MCF 10A (cell line): Measurements from ENCODE around the gene KLK8. TPM values are rescaled to one million over a fixed set of nuclear protein-coding genes. Genes with fewer than 3 reads are reported as not detected.

ENCODE experiments used
- BruUV-seq: library from RNA; stranded (reverse); fragments of 400-500 nt; replicated peaks from 2 replicates; lab custom pipeline; 2021; lab: Mats Ljungman, UMichigan
- CTCF ChIA-PET: fragments of 300-600 bp; sonication (Branson Sonifier 250); formaldehyde crosslinking; extraction: SDS; loops from one replicate; lab custom pipeline; 2021; ENCODE audit warnings: antibody characterized with exemption, inconsistent platforms; lab: Yijun Ruan, JAX
- POLR2A ChIA-PET: fragments of 300-600, 350-650 bp; sonication (Branson Sonifier 250); formaldehyde crosslinking; extraction: SDS; loops from one replicate; lab custom pipeline; 2020; ENCODE audit warnings: antibody characterized with exemption, inconsistent platforms; lab: Yijun Ruan, JAX
- DNase-seq: peaks from one replicate; pipeline ENCODE4 v3.0.0-alpha.2; 2018; ENCODE audit not compliant: unreplicated experiment
- H3K27ac Mint-ChIP-seq: one replicate; pipeline ENCODE4 v1.8.0; 2022; ENCODE audit warnings: mild to moderate bottlenecking, low read depth, mixed read lengths; ENCODE audit not compliant: unreplicated experiment
- H3K27me3 Mint-ChIP-seq: one replicate; pipeline ENCODE4 v1.8.0; 2022; ENCODE audit warnings: mixed read lengths; ENCODE audit not compliant: insufficient read depth, unreplicated experiment
- H3K36me3 Mint-ChIP-seq: one replicate; pipeline ENCODE4 v1.8.0; 2022; ENCODE audit warnings: mild to moderate bottlenecking, moderate library complexity, mixed read lengths; ENCODE audit not compliant: insufficient read depth, unreplicated experiment
- H3K4me1 Mint-ChIP-seq: one replicate; pipeline ENCODE4 v1.8.0; 2022; ENCODE audit warnings: mixed read lengths; ENCODE audit not compliant: insufficient read depth, unreplicated experiment
- H3K4me3 Mint-ChIP-seq: one replicate; pipeline ENCODE4 v1.8.0; 2022; ENCODE audit warnings: mild to moderate bottlenecking, moderate library complexity, mixed read lengths; ENCODE audit not compliant: unreplicated experiment
- H3K9me3 Mint-ChIP-seq: one replicate; pipeline ENCODE4 v1.8.0; 2022; ENCODE audit warnings: mixed read lengths; ENCODE audit not compliant: unreplicated experiment
- intact Hi-C: fragments of 100-400 bp; cut with micrococcal nuclease; formaldehyde crosslinking; loops from 2 replicates; pipeline ENCODE4 v1.14.1; 2022
- total RNA-seq: library from RNA; stranded (reverse); gene quantifications from 2 replicates; pipeline ENCODE4 v1.2.3, GENCODE V29; 2022
- TF ChIP-seq, protein P1 (sequence below): fragments of 200-600 bp; IDR thresholded peaks from one replicate; pipeline ENCODE4 v1.8.0; 2022; ENCODE audit warnings: antibody characterized with exemption, mild to moderate bottlenecking; ENCODE audit not compliant: unreplicated experiment

The KLK8 gene
- total RNA-seq, 1 experiment from 2014 or later = not detected

DNA sequence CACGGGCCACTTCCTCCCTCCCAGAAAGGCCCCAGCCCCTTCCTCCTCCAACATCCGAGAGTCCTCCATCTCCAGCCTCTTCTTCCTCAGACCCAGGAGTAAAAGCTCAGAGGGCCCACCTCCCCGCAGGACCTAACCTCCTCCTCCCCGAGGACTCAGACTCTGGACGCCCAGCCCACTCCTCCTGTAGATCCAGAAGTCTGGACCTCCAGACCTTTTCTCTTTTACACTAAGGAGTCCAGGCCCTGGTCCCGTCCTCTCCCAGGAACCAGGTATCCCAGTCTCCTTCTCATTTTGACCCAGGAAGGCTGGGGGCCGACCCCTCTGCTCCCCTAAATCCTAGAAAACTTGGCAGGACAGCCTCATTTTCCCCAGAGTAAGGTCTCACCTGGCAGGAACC lies 1.9 kb upstream of the KLK8 start:
- ChIA-PET POLR2A (no interaction called here), CTCF (no interaction called here)
- Mint-ChIP-seq H3K27me3 (peaks cover 4% of the 10 kb centered on the region), H3K36me3 (peaks cover 6% of the 10 kb centered on the region), H3K4me3 (no peak overlapping the region), H3K4me1 (no peaks in the 10 kb centered on the region), H3K9me3 (peaks cover 1% of the 10 kb centered on the region), H3K27ac (no peak overlapping the region)
- no peak for DNase-seq
- BruUV-seq = no TSS peak
- TF ChIP-seq, protein P1, sequence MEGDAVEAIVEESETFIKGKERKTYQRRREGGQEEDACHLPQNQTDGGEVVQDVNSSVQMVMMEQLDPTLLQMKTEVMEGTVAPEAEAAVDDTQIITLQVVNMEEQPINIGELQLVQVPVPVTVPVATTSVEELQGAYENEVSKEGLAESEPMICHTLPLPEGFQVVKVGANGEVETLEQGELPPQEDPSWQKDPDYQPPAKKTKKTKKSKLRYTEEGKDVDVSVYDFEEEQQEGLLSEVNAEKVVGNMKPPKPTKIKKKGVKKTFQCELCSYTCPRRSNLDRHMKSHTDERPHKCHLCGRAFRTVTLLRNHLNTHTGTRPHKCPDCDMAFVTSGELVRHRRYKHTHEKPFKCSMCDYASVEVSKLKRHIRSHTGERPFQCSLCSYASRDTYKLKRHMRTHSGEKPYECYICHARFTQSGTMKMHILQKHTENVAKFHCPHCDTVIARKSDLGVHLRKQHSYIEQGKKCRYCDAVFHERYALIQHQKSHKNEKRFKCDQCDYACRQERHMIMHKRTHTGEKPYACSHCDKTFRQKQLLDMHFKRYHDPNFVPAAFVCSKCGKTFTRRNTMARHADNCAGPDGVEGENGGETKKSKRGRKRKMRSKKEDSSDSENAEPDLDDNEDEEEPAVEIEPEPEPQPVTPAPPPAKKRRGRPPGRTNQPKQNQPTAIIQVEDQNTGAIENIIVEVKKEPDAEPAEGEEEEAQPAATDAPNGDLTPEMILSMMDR = no peak
- intact Hi-C loops = no loop called here

DNA sequence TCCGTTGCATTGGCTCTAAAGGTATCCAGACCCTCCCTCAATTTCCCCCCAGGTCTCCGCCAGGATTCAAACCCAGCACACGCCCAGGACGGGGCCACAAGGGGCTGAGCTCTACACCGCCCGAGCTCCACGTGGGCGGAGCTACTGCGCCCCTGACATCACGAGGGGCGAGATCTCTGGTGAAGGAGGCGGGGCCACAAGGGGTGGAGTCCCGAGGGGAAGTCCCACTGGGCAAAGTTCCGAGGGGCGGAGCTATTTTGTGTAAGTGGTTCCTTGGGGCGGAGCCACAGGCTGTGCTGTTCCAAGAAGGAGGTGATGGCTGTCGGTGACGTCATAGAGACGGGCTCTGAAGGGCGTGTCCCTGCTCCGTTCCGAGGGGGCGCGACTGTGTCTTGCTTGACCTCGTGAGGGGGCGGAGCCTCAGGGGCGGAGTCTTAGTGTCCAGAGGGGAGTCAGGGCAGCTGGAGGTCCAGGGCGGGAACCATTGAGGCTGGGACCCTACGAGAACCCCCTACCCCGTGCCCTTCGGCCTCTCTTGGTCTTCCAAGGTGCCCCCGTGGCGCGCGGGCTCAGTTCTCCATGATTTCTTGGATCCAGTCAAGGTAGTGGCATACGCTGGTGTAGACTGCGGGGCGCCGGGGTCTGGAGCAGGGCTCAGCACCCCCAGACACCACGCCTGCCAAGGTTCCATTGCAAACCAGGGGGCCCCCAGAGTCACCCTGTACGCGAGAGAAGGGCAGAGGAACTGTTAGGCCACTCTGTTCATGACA lies 1.3 kb upstream of the KLK8 start:
- H3K4me3 Mint-ChIP-seq = no peak overlapping the region
- ChIA-PET CTCF (interaction anchor here (0.6 to 1.7 kb wide), 4 partner anchors 14 to 61 kb away, joined by 3 to 4 read pairs (median 3); no protein-coding TSS in a partner anchor), POLR2A (no interaction called here)
- no TSS peak for BruUV-seq
- peaks cover 6% of the 10 kb centered on the region for H3K36me3 Mint-ChIP-seq
- peak; percentile 9 for DNase-seq
- H3K4me1 Mint-ChIP-seq = no peaks in the 10 kb centered on the region
- H3K27ac Mint-ChIP-seq = no peak overlapping the region
- intact Hi-C loops = no loop called here
- peaks cover 6% of the 10 kb centered on the region for H3K9me3 Mint-ChIP-seq
- TF ChIP-seq, protein P1 = no peak
- peaks cover 10% of the 10 kb centered on the region for H3K27me3 Mint-ChIP-seq

DNA sequence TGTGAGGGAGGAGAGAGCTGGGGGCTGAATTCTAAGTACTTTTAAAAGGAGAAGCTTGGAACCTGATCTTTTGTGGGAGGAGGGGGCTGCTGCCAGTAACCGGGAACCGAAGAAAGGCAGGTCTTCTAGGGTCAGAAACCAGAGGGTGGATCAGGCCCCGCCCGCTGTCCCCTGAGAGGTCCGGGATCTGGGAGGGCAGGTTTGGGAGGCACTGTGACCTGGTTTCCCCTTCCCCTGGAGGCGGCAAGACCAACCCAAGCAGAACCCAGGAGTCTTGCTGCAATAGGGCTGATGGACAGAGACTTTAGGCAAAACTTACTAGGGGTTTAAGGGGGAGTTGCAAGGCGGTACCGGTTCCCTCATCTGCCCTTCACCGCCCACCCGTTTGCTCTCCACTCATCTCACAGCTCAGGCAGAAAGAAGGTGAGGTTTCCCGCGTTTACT lies 707 bp upstream of the KLK8 start:
- Mint-ChIP-seq H3K4me1 (no peaks in the 10 kb centered on the region), H3K9me3 (peaks cover 6% of the 10 kb centered on the region), H3K36me3 (peaks cover 6% of the 10 kb centered on the region), H3K27ac (no peak overlapping the region), H3K27me3 (peaks cover 11% of the 10 kb centered on the region), H3K4me3 (no peak overlapping the region)
- TF ChIP-seq, protein P1 = no peak
- POLR2A ChIA-PET = no interaction called here
- intact Hi-C loops = no loop called here
- CTCF ChIA-PET = interaction anchor here (0.6 to 1.7 kb wide), 4 partner anchors 14 to 62 kb away, joined by 3 to 4 read pairs (median 3); no protein-coding TSS in a partner anchor
- BruUV-seq = no TSS peak
- DNase-seq = no peak

DNA sequence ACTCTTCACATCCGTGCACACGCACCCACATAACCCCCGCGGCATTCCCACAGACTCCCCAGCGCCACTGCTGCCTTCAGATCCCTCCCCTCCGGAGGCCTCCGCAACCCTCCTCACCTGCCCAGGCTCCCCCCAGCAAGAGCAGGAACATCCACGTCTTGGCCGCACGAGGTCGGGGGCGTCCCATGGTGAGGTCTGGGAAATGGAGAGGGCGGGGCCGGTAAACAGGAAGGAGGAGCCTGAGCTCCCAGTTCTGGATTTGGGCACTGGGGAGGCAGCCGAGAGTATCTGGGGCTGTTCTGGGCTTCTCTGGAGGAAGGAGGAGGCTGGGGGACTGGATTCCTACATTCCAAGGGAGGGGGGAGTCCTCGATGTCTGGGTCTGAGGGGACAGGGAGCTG lies 423 bp downstream of the KLK8 start:
- DNase-seq = no peak
- BruUV-seq = no TSS peak
- intact Hi-C loops = no loop called here
- H3K27me3 Mint-ChIP-seq = peaks cover 11% of the 10 kb centered on the region
- H3K4me1 Mint-ChIP-seq = no peaks in the 10 kb centered on the region
- H3K27ac Mint-ChIP-seq = no peak overlapping the region
- peaks cover 6% of the 10 kb centered on the region for H3K9me3 Mint-ChIP-seq
- ChIA-PET CTCF (interaction anchor here (0.5 kb wide), 1 partner anchor 94 kb away, joined by 3 read pairs; no protein-coding TSS in a partner anchor), POLR2A (interaction anchor here (1.0 kb wide), 1 partner anchor 21 kb away, joined by 4 read pairs; no protein-coding TSS in a partner anchor)
- peaks cover 6% of the 10 kb centered on the region for H3K36me3 Mint-ChIP-seq
- H3K4me3 Mint-ChIP-seq = no peak overlapping the region
- TF ChIP-seq, protein P1 = no peak
